Measurements from ENCODE around the gene CACNA2D2. TPM values are rescaled to one million over a fixed set of nuclear protein-coding genes. Genes with fewer than 3 reads are reported as not detected.

The CACNA2D2 gene
- total RNA-seq, 1 experiment from 2014 or later: 0.59 TPM

DNA sequence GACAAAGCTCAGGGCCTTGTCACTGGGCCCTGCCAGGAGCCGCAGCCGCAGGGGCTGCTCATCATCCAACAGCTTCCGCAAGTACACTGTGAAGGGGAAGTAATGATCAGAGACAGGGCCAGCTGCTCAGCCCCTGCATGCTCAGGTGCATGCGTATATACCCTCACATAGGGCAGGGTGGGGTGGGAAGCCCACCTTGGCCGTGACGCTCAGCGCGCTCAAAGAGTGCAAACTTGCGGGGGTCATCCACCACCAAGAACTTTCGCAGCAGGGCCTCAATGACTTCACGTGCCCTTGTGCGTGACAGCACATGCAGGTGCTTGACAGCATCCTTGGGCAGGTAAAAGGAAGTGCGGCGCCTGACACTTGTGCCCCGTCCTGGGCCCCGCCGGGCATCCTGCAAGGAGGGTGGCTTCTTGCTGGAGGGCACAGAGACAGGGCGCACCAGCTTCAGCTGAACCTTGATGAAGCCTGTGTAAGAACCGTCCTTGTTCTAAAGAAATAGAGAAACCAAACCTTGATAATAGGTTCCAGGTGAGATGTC lies 172.0 kb downstream of the CACNA2D2 start:
- in situ Hi-C loops (cut with HindIII; ENCODE audit: low pct_unique_long_range_greater_than_20kb, low sequenced_read_pairs) (no loop called here), intact Hi-C loops (cut with micrococcal nuclease; ENCODE audit: unreplicated experiment) (no loop called here)
- POLR2A ChIA-PET: no interaction called here
- CTCF ChIA-PET: no interaction called here
- H3K4me1 ChIP-seq (ENCODE audit: control insufficient read depth, insufficient read depth, low read length): peaks cover 23% of the 10 kb centered on the region
- H3K4me3 ChIP-seq (ENCODE audit: low read depth in 2 of 2, low read length in 2 of 2): no peak overlapping the region
- H3K9me3 ChIP-seq (ENCODE audit: control insufficient read depth, insufficient read depth, low read depth, low read length): no peaks in the 10 kb centered on the region
- no peaks in the 10 kb centered on the region for H3K27me3 ChIP-seq (ENCODE audit: control insufficient read depth, insufficient read depth, low read length)
- ATAC-seq (no peak), DNase-seq (ENCODE audit: low read depth, low spot score) (no peak)
- peaks cover 15% of the 10 kb centered on the region for H3K36me3 ChIP-seq (ENCODE audit: control insufficient read depth, insufficient read depth, low read length)
- TF ChIP-seq, protein P1, sequence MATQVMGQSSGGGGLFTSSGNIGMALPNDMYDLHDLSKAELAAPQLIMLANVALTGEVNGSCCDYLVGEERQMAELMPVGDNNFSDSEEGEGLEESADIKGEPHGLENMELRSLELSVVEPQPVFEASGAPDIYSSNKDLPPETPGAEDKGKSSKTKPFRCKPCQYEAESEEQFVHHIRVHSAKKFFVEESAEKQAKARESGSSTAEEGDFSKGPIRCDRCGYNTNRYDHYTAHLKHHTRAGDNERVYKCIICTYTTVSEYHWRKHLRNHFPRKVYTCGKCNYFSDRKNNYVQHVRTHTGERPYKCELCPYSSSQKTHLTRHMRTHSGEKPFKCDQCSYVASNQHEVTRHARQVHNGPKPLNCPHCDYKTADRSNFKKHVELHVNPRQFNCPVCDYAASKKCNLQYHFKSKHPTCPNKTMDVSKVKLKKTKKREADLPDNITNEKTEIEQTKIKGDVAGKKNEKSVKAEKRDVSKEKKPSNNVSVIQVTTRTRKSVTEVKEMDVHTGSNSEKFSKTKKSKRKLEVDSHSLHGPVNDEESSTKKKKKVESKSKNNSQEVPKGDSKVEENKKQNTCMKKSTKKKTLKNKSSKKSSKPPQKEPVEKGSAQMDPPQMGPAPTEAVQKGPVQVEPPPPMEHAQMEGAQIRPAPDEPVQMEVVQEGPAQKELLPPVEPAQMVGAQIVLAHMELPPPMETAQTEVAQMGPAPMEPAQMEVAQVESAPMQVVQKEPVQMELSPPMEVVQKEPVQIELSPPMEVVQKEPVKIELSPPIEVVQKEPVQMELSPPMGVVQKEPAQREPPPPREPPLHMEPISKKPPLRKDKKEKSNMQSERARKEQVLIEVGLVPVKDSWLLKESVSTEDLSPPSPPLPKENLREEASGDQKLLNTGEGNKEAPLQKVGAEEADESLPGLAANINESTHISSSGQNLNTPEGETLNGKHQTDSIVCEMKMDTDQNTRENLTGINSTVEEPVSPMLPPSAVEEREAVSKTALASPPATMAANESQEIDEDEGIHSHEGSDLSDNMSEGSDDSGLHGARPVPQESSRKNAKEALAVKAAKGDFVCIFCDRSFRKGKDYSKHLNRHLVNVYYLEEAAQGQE (IDR thresholded peaks at IDR 0.05; ENCODE audit: insufficient read depth in 1 of 2, low read depth in 2 of 2, low read length in 1 of 2): no peak
- TF ChIP-seq SIN3A (IDR thresholded peaks at IDR 0.05; ENCODE audit: borderline replicate concordance, insufficient read depth, low read depth, low read length) (no peak), POLR2AphosphoS5 (IDR thresholded peaks at IDR 0.05; ENCODE audit: low read depth, low read length) (no peak), TCF7L2 (IDR thresholded peaks at IDR 0.05; ENCODE audit: low read depth, low read length) (no peak)
- TF ChIP-seq, protein P2, sequence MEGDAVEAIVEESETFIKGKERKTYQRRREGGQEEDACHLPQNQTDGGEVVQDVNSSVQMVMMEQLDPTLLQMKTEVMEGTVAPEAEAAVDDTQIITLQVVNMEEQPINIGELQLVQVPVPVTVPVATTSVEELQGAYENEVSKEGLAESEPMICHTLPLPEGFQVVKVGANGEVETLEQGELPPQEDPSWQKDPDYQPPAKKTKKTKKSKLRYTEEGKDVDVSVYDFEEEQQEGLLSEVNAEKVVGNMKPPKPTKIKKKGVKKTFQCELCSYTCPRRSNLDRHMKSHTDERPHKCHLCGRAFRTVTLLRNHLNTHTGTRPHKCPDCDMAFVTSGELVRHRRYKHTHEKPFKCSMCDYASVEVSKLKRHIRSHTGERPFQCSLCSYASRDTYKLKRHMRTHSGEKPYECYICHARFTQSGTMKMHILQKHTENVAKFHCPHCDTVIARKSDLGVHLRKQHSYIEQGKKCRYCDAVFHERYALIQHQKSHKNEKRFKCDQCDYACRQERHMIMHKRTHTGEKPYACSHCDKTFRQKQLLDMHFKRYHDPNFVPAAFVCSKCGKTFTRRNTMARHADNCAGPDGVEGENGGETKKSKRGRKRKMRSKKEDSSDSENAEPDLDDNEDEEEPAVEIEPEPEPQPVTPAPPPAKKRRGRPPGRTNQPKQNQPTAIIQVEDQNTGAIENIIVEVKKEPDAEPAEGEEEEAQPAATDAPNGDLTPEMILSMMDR (IDR thresholded peaks at IDR 0.05): no peak
- no peak overlapping the region for H3K27ac ChIP-seq (ENCODE audit: low read length)
- no TSS peak for BruUV-seq (replicated peaks)

GRCh38 chr3:50330330-50330729 lies 173.1 kb downstream of the CACNA2D2 start:
- CTCF ChIA-PET: no interaction called here
- ATAC-seq: no peak
- peaks cover 11% of the 10 kb centered on the region for H3K36me3 ChIP-seq (ENCODE audit: control insufficient read depth, insufficient read depth, low read length)
- intact Hi-C loops (cut with micrococcal nuclease; ENCODE audit: unreplicated experiment): no loop called here
- in situ Hi-C loops (cut with HindIII; ENCODE audit: low pct_unique_long_range_greater_than_20kb, low sequenced_read_pairs): no loop called here
- no peak overlapping the region for H3K27ac ChIP-seq (ENCODE audit: low read length)
- H3K4me1 ChIP-seq (ENCODE audit: control insufficient read depth, insufficient read depth, low read length): peaks cover 23% of the 10 kb centered on the region
- no peak for DNase-seq (ENCODE audit: low read depth, low spot score)
- POLR2A ChIA-PET: no interaction called here
- H3K27me3 ChIP-seq (ENCODE audit: control insufficient read depth, insufficient read depth, low read length): no peaks in the 10 kb centered on the region
- TF ChIP-seq, protein P2 (IDR thresholded peaks at IDR 0.05): no peak
- TF ChIP-seq SIN3A (IDR thresholded peaks at IDR 0.05; ENCODE audit: borderline replicate concordance, insufficient read depth, low read depth, low read length) (no peak), POLR2AphosphoS5 (IDR thresholded peaks at IDR 0.05; ENCODE audit: low read depth, low read length) (no peak), TCF7L2 (IDR thresholded peaks at IDR 0.05; ENCODE audit: low read depth, low read length) (no peak)
- TF ChIP-seq, protein P1 (IDR thresholded peaks at IDR 0.05; ENCODE audit: insufficient read depth in 1 of 2, low read depth in 2 of 2, low read length in 1 of 2): no peak
- BruUV-seq (replicated peaks): no TSS peak
- H3K9me3 ChIP-seq (ENCODE audit: control insufficient read depth, insufficient read depth, low read depth, low read length): no peaks in the 10 kb centered on the region
- no peak overlapping the region for H3K4me3 ChIP-seq (ENCODE audit: low read depth in 2 of 2, low read length in 2 of 2)
